ENCODE results near the gene POLG2. TPM values are rescaled to one million over a fixed set of nuclear protein-coding genes. Genes with fewer than 3 reads are reported as not detected.

POLG2 gene
- total RNA-seq, 4 donors from 2014 or later: 1.4 to 5.6 (median 2.6) TPM

GRCh38 chr17:64448665-64449512 is 48.0 kb downstream of the POLG2 start, which contains the start of gene MILR1:
Gene MILR1 (plus strand): TSS chr17:64449115. CDS start chr17:64449169, 54 bp downstream.
- H3K27me3 ChIP-seq: no peaks in the 10 kb centered on the region
- H3K4me1 ChIP-seq: no peaks in the 10 kb centered on the region
- peak within 1 kb of the TSS in 3 of 4 donors; percentile 16 to 44 (median 23) for H3K27ac ChIP-seq
- H3K4me3 ChIP-seq: no peak within 1 kb of the TSS
- TF ChIP-seq POLR2A (IDR thresholded peaks at IDR 0.05): no peak
- no peak for TF ChIP-seq CTCF (IDR thresholded peaks at IDR 0.05 in 4 of 5, conservative IDR thresholded peaks at IDR 0.05 in 1 of 5)
- no peaks in the 10 kb centered on the region for H3K9me3 ChIP-seq
- DNase-seq (peak in 1 of 2 donors; percentile 24), ATAC-seq (peak; percentile 60 to 62)
- H3K36me3 ChIP-seq: no peaks in the 10 kb centered on the region
- intact Hi-C loops (cut with DNase I; ENCODE audit: low total_unique reads) (no loop called here), in situ Hi-C loops (cut with MboI; ENCODE audit: low sequenced_read_pairs in 4 of 4) (loop anchor here in 1 of 4 donors (25.0 kb wide), 1 partner anchor 537 kb away; the partner anchor contains the start of genes CSHL1 and GH1)

GRCh38 chr17:64447526-64447925 is 49.3 kb downstream of the POLG2 start:
- H3K27me3 ChIP-seq: no peaks in the 10 kb centered on the region
- no peaks in the 10 kb centered on the region for H3K4me1 ChIP-seq
- in situ Hi-C loops (cut with MboI; ENCODE audit: low sequenced_read_pairs in 4 of 4) (loop anchor here in 1 of 4 donors (25.0 kb wide), 1 partner anchor 535 kb away; the partner anchor contains the start of genes CSHL1 and GH1), intact Hi-C loops (cut with DNase I; ENCODE audit: low total_unique reads) (no loop called here)
- TF ChIP-seq CTCF (IDR thresholded peaks at IDR 0.05 in 4 of 5, conservative IDR thresholded peaks at IDR 0.05 in 1 of 5) (no peak), POLR2A (IDR thresholded peaks at IDR 0.05) (no peak)
- H3K9me3 ChIP-seq: no peaks in the 10 kb centered on the region
- no peak overlapping the region for H3K4me3 ChIP-seq
- DNase-seq: no peak
- H3K36me3 ChIP-seq: no peaks in the 10 kb centered on the region
- H3K27ac ChIP-seq: no peak overlapping the region
- ATAC-seq: no peak

DNA sequence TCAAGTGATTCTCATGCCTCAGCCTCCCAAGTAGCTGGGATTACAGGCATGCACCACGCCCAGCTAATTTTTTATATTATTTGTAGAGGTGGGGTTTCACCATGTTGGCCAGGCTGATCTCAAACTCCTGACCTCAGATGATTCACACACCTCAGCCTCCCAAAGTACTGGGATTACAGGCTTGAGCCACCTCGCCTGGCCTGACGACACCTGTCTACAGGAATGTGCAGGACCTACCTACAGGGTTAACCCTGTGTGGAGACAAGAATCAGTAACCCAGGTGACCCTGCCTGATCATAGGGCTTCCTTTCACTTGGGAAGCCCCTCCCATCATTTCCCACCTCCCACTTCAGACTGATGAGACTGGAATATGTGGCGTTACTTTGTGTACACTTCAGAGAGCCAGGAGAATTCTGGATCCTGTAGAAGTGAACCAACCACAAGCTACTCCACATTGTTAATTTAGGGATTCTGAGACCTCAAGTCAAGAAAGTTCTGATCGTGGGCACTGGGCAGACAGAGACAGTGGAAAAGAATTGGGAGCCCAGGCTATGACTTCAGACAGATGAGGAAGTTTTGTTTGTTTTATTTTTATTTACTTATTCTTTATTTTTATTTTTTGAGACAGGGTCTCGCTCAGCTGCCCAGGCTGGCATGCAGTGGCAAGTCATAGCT is 53.6 kb downstream of the POLG2 start:
- Histone ChIP-seq H3K36me3 (no peaks in the 10 kb centered on the region), H3K27me3 (no peaks in the 10 kb centered on the region), H3K27ac (no peak overlapping the region), H3K4me1 (no peaks in the 10 kb centered on the region), H3K4me3 (no peak overlapping the region), H3K9me3 (no peaks in the 10 kb centered on the region)
- no peak for TF ChIP-seq POLR2A (IDR thresholded peaks at IDR 0.05)
- TF ChIP-seq CTCF (IDR thresholded peaks at IDR 0.05 in 4 of 5, conservative IDR thresholded peaks at IDR 0.05 in 1 of 5): no peak
- DNase-seq (no peak), ATAC-seq (no peak)
- intact Hi-C loops (cut with DNase I; ENCODE audit: low total_unique reads) (no loop called here), in situ Hi-C loops (cut with MboI; ENCODE audit: low sequenced_read_pairs in 4 of 4) (loop anchor here in 1 of 4 donors (25.0 kb wide), 1 partner anchor 531 kb away; the partner anchor contains the start of genes CSHL1 and GH1)

GRCh38 chr17:64442541-64442971 is 54.3 kb downstream of the POLG2 start:
- no peak for TF ChIP-seq CTCF (IDR thresholded peaks at IDR 0.05 in 4 of 5, conservative IDR thresholded peaks at IDR 0.05 in 1 of 5)
- H3K4me1 ChIP-seq: no peaks in the 10 kb centered on the region
- in situ Hi-C loops (cut with MboI; ENCODE audit: low sequenced_read_pairs in 4 of 4) (loop anchor here in 1 of 4 donors (25.0 kb wide), 1 partner anchor 530 kb away; the partner anchor contains the start of genes CSHL1 and GH1), intact Hi-C loops (cut with DNase I; ENCODE audit: low total_unique reads) (no loop called here)
- H3K27ac ChIP-seq: no peak overlapping the region
- no peaks in the 10 kb centered on the region for H3K27me3 ChIP-seq
- no peak overlapping the region for H3K4me3 ChIP-seq
- H3K36me3 ChIP-seq: no peaks in the 10 kb centered on the region
- no peak for DNase-seq
- no peak for ATAC-seq
- H3K9me3 ChIP-seq: peaks cover 0 to 6% (median 0%) of the 10 kb centered on the region in 3 donors

Measured in gastrocnemius medialis (tissue), 4 donors.